ENCODE results near the gene PCDH9.
A peak's percentile ranks its signal among the peaks of the same experiment; 100 is the strongest.

The PCDH9 gene

GRCh38 chr13:66520511-66521355, 709.4 kb downstream of the PCDH9 start:
- no peak for DNase-seq (ENCODE audit: low read depth)

- DNase-seq (ENCODE audit: low read depth): peak; percentile 50
Observed at GRCh38 chr13:66519259-66519658, 710.9 kb downstream of the PCDH9 start.

GRCh38 chr13:66518068-66518467, 712.1 kb downstream of the PCDH9 start:
- no peak for DNase-seq (ENCODE audit: low read depth)

- DNase-seq (ENCODE audit: low read depth): peak; percentile 64
Observed at GRCh38 chr13:66513728-66514127, 716.4 kb downstream of the PCDH9 start.

- peak; percentile 32 for DNase-seq (ENCODE audit: low read depth)
Observed at GRCh38 chr13:66509175-66509574, 721.0 kb downstream of the PCDH9 start.

GRCh38 chr13:66508153-66508909, 721.8 kb downstream of the PCDH9 start:
- peak; percentile 54 for DNase-seq (ENCODE audit: low read depth)

- DNase-seq (ENCODE audit: low read depth): no peak
Observed at GRCh38 chr13:66506979-66507378, 723.2 kb downstream of the PCDH9 start.

GRCh38 chr13:66506051-66506777, 723.9 kb downstream of the PCDH9 start:
- DNase-seq (ENCODE audit: low read depth): no peak

- no peak for DNase-seq (ENCODE audit: low read depth)
Observed at GRCh38 chr13:66503890-66504289, 726.2 kb downstream of the PCDH9 start.

GRCh38 chr13:66501181-66501580, 729.0 kb downstream of the PCDH9 start:
- DNase-seq (ENCODE audit: low read depth): peak; percentile 71

GRCh38 chr13:66492479-66492878, 737.7 kb downstream of the PCDH9 start:
- no peak for DNase-seq (ENCODE audit: low read depth)

GRCh38 chr13:66491251-66491650, 738.9 kb downstream of the PCDH9 start:
- no peak for DNase-seq (ENCODE audit: low read depth)

- DNase-seq (ENCODE audit: low read depth): peak; percentile 25
Observed at GRCh38 chr13:66489586-66489985, 740.5 kb downstream of the PCDH9 start.

- no peak for DNase-seq (ENCODE audit: low read depth)
Observed at GRCh38 chr13:66489172-66489571, 741.0 kb downstream of the PCDH9 start.

GRCh38 chr13:66483712-66484111, 746.4 kb downstream of the PCDH9 start:
- DNase-seq (ENCODE audit: low read depth): no peak

GRCh38 chr13:66482836-66483235, 747.3 kb downstream of the PCDH9 start:
- no peak for DNase-seq (ENCODE audit: low read depth)

GRCh38 chr13:66477816-66478215, 752.3 kb downstream of the PCDH9 start:
- peak; percentile 60 for DNase-seq (ENCODE audit: low read depth)

GRCh38 chr13:66475061-66475460, 755.1 kb downstream of the PCDH9 start:
- DNase-seq (ENCODE audit: low read depth): no peak

GRCh38 chr13:66469745-66470144, 760.4 kb downstream of the PCDH9 start:
- no peak for DNase-seq (ENCODE audit: low read depth)

GRCh38 chr13:66468656-66469055, 761.5 kb downstream of the PCDH9 start:
- DNase-seq (ENCODE audit: low read depth): peak; percentile 53

GRCh38 chr13:66462187-66462586, 767.9 kb downstream of the PCDH9 start:
- DNase-seq (ENCODE audit: low read depth): no peak

GRCh38 chr13:66461021-66461420, 769.1 kb downstream of the PCDH9 start:
- DNase-seq (ENCODE audit: low read depth): peak; percentile 55

- DNase-seq (ENCODE audit: low read depth): no peak
Observed at GRCh38 chr13:66459634-66460033, 770.5 kb downstream of the PCDH9 start.

Measured in EH (cell line).